SJSA1 (cell line): ENCODE measurements around the gene PRDX2. TPM values are rescaled to one million over a fixed set of nuclear protein-coding genes. Genes with fewer than 3 reads are reported as not detected.
"Not testable (repeated sequence)": the region's sequence is repeated elsewhere in the genome, so short reads cannot be mapped to it uniquely, and the experiment has no call there.

ENCODE experiments used
- DNase-seq, 2 experiments: peaks; one replicate each; pipeline ENCODE4 v3.0.0-alpha.2; 2015 to 2020; ENCODE audit warnings: low spot score in 2 of 2, low read depth in 1 of 2
- H3K27ac ChIP-seq: fragments of 250-450 bp; sonication (Bioruptor Pico); 2 replicates; pipeline ENCODE4 v1.5.1; 2020; ENCODE audit warnings: mild to moderate bottlenecking, moderate library complexity
- H3K27me3 ChIP-seq: fragments of 250-450 bp; sonication (Bioruptor Pico); replicated peaks from 2 replicates; pipeline ENCODE4 v1.5.1; 2020; ENCODE audit warnings: mild to moderate bottlenecking, moderate library complexity
- H3K36me3 ChIP-seq: fragments of 250-450 bp; sonication (Bioruptor Pico); 2 replicates; pipeline ENCODE4 v1.5.1; 2020; ENCODE audit warnings: mild to moderate bottlenecking
- H3K4me1 ChIP-seq: fragments of 250-450 bp; sonication (Bioruptor Pico); replicated peaks from 2 replicates; pipeline ENCODE4 v1.6.1; 2021; ENCODE audit warnings: mild to moderate bottlenecking
- H3K4me3 ChIP-seq: fragments of 250-450 bp; sonication (Bioruptor Pico); 2 replicates; pipeline ENCODE4 v1.5.1; 2020; ENCODE audit warnings: mild to moderate bottlenecking
- H3K9me3 ChIP-seq: fragments of 250-450 bp; sonication (Bioruptor Pico); replicated peaks from 2 replicates; pipeline ENCODE4 v1.5.1; 2020; ENCODE audit warnings: mild to moderate bottlenecking
- total RNA-seq: library from RNA; depleted of rRNA; stranded (reverse); fragments of >200 nt; shearing (Covaris generic); gene quantifications from 2 replicates; pipeline ENCODE4 v1.2.3, GENCODE V29; 2014

Gene PRDX2
- total RNA-seq, 1 experiment from 2014 or later: 4.6 TPM

- H3K36me3 ChIP-seq: peaks cover 17% of the 10 kb centered on the region
- H3K4me3 ChIP-seq: no peak overlapping the region
- H3K9me3 ChIP-seq: no peaks in the 10 kb centered on the region
- H3K27ac ChIP-seq: no peak overlapping the region
- peaks cover 19% of the 10 kb centered on the region for H3K4me1 ChIP-seq
- peaks cover 31% of the 10 kb centered on the region for H3K27me3 ChIP-seq
- no peak for DNase-seq
These were observed 2.5 kb upstream of the PRDX2 start for GRCh38 chr19:12804051-12804450.

GRCh38 chr19:12802267-12803106 is 887 bp upstream of the PRDX2 start:
- H3K9me3 ChIP-seq: no peaks in the 10 kb centered on the region
- peaks cover 31% of the 10 kb centered on the region for H3K27me3 ChIP-seq
- no peak for DNase-seq
- H3K4me3 ChIP-seq: no peak overlapping the region
- peaks cover 3% of the 10 kb centered on the region for H3K36me3 ChIP-seq
- H3K4me1 ChIP-seq: peaks cover 19% of the 10 kb centered on the region
- H3K27ac ChIP-seq: no peak overlapping the region

GRCh38 chr19:12800923-12801465 is 606 bp downstream of the PRDX2 start:
- Histone ChIP-seq H3K27ac (no peak overlapping the region), H3K27me3 (peaks cover 31% of the 10 kb centered on the region), H3K4me3 (peak overlapping the region; percentile 15), H3K4me1 (peaks cover 12% of the 10 kb centered on the region), H3K36me3 (no peaks in the 10 kb centered on the region), H3K9me3 (no peaks in the 10 kb centered on the region)
- DNase-seq: no peak

GRCh38 chr19:12800466-12800770 is 1.2 kb downstream of the PRDX2 start:
- H3K27ac ChIP-seq: no peak overlapping the region
- H3K27me3 ChIP-seq: peaks cover 31% of the 10 kb centered on the region
- no peaks in the 10 kb centered on the region for H3K9me3 ChIP-seq
- H3K4me1 ChIP-seq: peaks cover 11% of the 10 kb centered on the region
- no peak for DNase-seq
- H3K4me3 ChIP-seq: no peak overlapping the region
- H3K36me3 ChIP-seq: no peaks in the 10 kb centered on the region

GRCh38 chr19:12799742-12800465 is 1.7 kb downstream of the PRDX2 start:
- Histone ChIP-seq H3K4me3 (no peak overlapping the region), H3K9me3 (no peaks in the 10 kb centered on the region), H3K27ac (no peak overlapping the region), H3K36me3 (no peaks in the 10 kb centered on the region), H3K4me1 (peaks cover 11% of the 10 kb centered on the region), H3K27me3 (peaks cover 31% of the 10 kb centered on the region)
- no peak for DNase-seq

GRCh38 chr19:12797607-12798006 is 4.0 kb downstream of the PRDX2 start:
- H3K27me3 ChIP-seq: peaks cover 27% of the 10 kb centered on the region
- H3K4me3 ChIP-seq, H3K36me3 ChIP-seq, H3K9me3 ChIP-seq, DNase-seq, H3K27ac ChIP-seq: not testable (repeated sequence)
- peaks cover 24% of the 10 kb centered on the region for H3K4me1 ChIP-seq

GRCh38 chr19:12797141-12797587 is 4.4 kb downstream of the PRDX2 start:
- no peak overlapping the region for H3K4me3 ChIP-seq
- H3K27ac ChIP-seq: no peak overlapping the region
- peaks cover 23% of the 10 kb centered on the region for H3K27me3 ChIP-seq
- DNase-seq: no peak
- no peaks in the 10 kb centered on the region for H3K9me3 ChIP-seq
- peaks cover 11% of the 10 kb centered on the region for H3K36me3 ChIP-seq
- peaks cover 24% of the 10 kb centered on the region for H3K4me1 ChIP-seq

- Histone ChIP-seq H3K27me3 (peaks cover 16% of the 10 kb centered on the region), H3K9me3 (no peaks in the 10 kb centered on the region), H3K27ac (no peak overlapping the region), H3K4me3 (no peak overlapping the region), H3K4me1 (peaks cover 18% of the 10 kb centered on the region), H3K36me3 (peaks cover 16% of the 10 kb centered on the region)
- DNase-seq: peak; percentile 79 to 82
These were observed 5.2 kb downstream of the PRDX2 start for GRCh38 chr19:12796146-12797071.

GRCh38 chr19:12794971-12795381 is 6.6 kb downstream of the PRDX2 start:
- Histone ChIP-seq H3K9me3 (no peaks in the 10 kb centered on the region), H3K27ac (no peak overlapping the region), H3K4me3 (no peak overlapping the region), H3K27me3 (peaks cover 1% of the 10 kb centered on the region; the same call in 1 of the 2 replicates), H3K36me3 (peaks cover 16% of the 10 kb centered on the region), H3K4me1 (peaks cover 29% of the 10 kb centered on the region)
- DNase-seq: no peak

GRCh38 chr19:12794196-12794941 is 7.2 kb downstream of the PRDX2 start:
- no peak for DNase-seq
- H3K4me1 ChIP-seq: peaks cover 35% of the 10 kb centered on the region
- peak overlapping the region; percentile 93 for H3K27ac ChIP-seq

GRCh38 chr19:12793290-12794195 is 8.1 kb downstream of the PRDX2 start:
- Histone ChIP-seq H3K36me3 (peaks cover 16% of the 10 kb centered on the region), H3K4me1 (peaks cover 43% of the 10 kb centered on the region), H3K9me3 (no peaks in the 10 kb centered on the region), H3K27me3 (no peaks in the 10 kb centered on the region), H3K27ac (peak overlapping the region; percentile 93), H3K4me3 (peak overlapping the region; percentile 70)
- peak; percentile 94 to 99 for DNase-seq

More at GRCh38 chr19:12794196-12794941, 7.2 kb downstream of the PRDX2 start:
- Histone ChIP-seq H3K4me3 (peak overlapping the region; percentile 70), H3K27me3 (no peaks in the 10 kb centered on the region), H3K36me3 (peaks cover 16% of the 10 kb centered on the region), H3K9me3 (no peaks in the 10 kb centered on the region)

GRCh38 chr19:12792853-12793289 is 8.7 kb downstream of the PRDX2 start:
- no peaks in the 10 kb centered on the region for H3K27me3 ChIP-seq
- no peak for DNase-seq
- peak overlapping the region; percentile 93 for H3K27ac ChIP-seq
- peaks cover 50% of the 10 kb centered on the region for H3K4me1 ChIP-seq
- no peaks in the 10 kb centered on the region for H3K9me3 ChIP-seq
- peaks cover 16% of the 10 kb centered on the region for H3K36me3 ChIP-seq
- peak overlapping the region; percentile 70 for H3K4me3 ChIP-seq
